ENCODE data around the gene VCL.
A peak's percentile ranks its signal among the peaks of the same experiment; 100 is the strongest.
"Not testable (repeated sequence)": the region's sequence is repeated elsewhere in the genome, so short reads cannot be mapped to it uniquely, and the experiment has no call there.

VCL gene

GRCh38 chr10:73998623-73998928 is 660 bp downstream of the VCL start:
- TF ChIP-seq CTCF (IDR thresholded peaks at IDR 0.05; ENCODE audit: low read depth, low read length, missing control alignments), result no peak
- H3K4me3 ChIP-seq (ENCODE audit: low read depth, low read length), result peak overlapping the region; percentile 97
- in situ Hi-C loops (cut with HindIII; ENCODE audit: low pct_ligation_motif_present, low sequenced_read_pairs), result no loop called here
- no peaks in the 10 kb centered on the region for H3K27me3 ChIP-seq (replicated peaks)
- peaks cover 25% of the 10 kb centered on the region for H3K36me3 ChIP-seq (replicated peaks)
- DNase-seq, result no peak
- peak overlapping the region; percentile 72 for H3K27ac ChIP-seq

GRCh38 chr10:73998929-73999691 is 1.2 kb downstream of the VCL start:
- Histone ChIP-seq H3K27ac (peak overlapping the region; percentile 72), H3K27me3 (replicated peaks) (no peaks in the 10 kb centered on the region), H3K4me3 (ENCODE audit: low read depth, low read length) (peak overlapping the region; percentile 97), H3K36me3 (replicated peaks) (peaks cover 28% of the 10 kb centered on the region)
- TF ChIP-seq CTCF (IDR thresholded peaks at IDR 0.05; ENCODE audit: low read depth, low read length, missing control alignments), result peak; percentile 74
- peak; percentile 65 for DNase-seq
- in situ Hi-C loops (cut with HindIII; ENCODE audit: low pct_ligation_motif_present, low sequenced_read_pairs), result no loop called here

GRCh38 chr10:73999703-74000102 is 1.8 kb downstream of the VCL start:
- no peak for DNase-seq
- peak overlapping the region; percentile 72 for H3K27ac ChIP-seq
- in situ Hi-C loops (cut with HindIII; ENCODE audit: low pct_ligation_motif_present, low sequenced_read_pairs), result no loop called here
- no peak for TF ChIP-seq CTCF (IDR thresholded peaks at IDR 0.05; ENCODE audit: low read depth, low read length, missing control alignments)
- H3K4me3 ChIP-seq (ENCODE audit: low read depth, low read length), result peak overlapping the region; percentile 97
- H3K36me3 ChIP-seq (replicated peaks), result peaks cover 28% of the 10 kb centered on the region
- no peaks in the 10 kb centered on the region for H3K27me3 ChIP-seq (replicated peaks)

- DNase-seq; in situ Hi-C loops (cut with HindIII; ENCODE audit: low pct_ligation_motif_present, low sequenced_read_pairs); H3K27ac ChIP-seq; H3K27me3 ChIP-seq (replicated peaks): not testable (repeated sequence)
- Histone ChIP-seq H3K36me3 (replicated peaks) (peaks cover 30% of the 10 kb centered on the region), H3K4me3 (ENCODE audit: low read depth, low read length) (peak overlapping the region; percentile 97)
Observed at GRCh38 chr10:74000244-74000643, 2.3 kb downstream of the VCL start.

GRCh38 chr10:74000892-74001669 is 3.2 kb downstream of the VCL start:
- in situ Hi-C loops (cut with HindIII; ENCODE audit: low pct_ligation_motif_present, low sequenced_read_pairs), result no loop called here
- Histone ChIP-seq H3K27me3 (replicated peaks) (no peaks in the 10 kb centered on the region), H3K36me3 (replicated peaks) (peaks cover 30% of the 10 kb centered on the region), H3K27ac (peak overlapping the region; percentile 10), H3K4me3 (ENCODE audit: low read depth, low read length) (peak overlapping the region; percentile 97)
- no peak for TF ChIP-seq CTCF (IDR thresholded peaks at IDR 0.05; ENCODE audit: low read depth, low read length, missing control alignments)
- DNase-seq, result no peak

GRCh38 chr10:74006269-74006668 is 8.4 kb downstream of the VCL start:
- no peak for TF ChIP-seq CTCF (IDR thresholded peaks at IDR 0.05; ENCODE audit: low read depth, low read length, missing control alignments)
- Histone ChIP-seq H3K4me3 (ENCODE audit: low read depth, low read length) (no peak overlapping the region), H3K27ac (no peak overlapping the region), H3K27me3 (replicated peaks) (no peaks in the 10 kb centered on the region), H3K36me3 (replicated peaks) (peaks cover 31% of the 10 kb centered on the region)
- DNase-seq, result no peak
- in situ Hi-C loops (cut with HindIII; ENCODE audit: low pct_ligation_motif_present, low sequenced_read_pairs), result no loop called here
